HEK293 (cell line): ENCODE data around the gene COQ8B.
A peak's percentile ranks its signal among the peaks of the same experiment; 100 is the strongest.

Experiments used
- EGR2 ChIP-seq: fragments of 450-650 bp; formaldehyde crosslinking; IDR thresholded peaks from 2 replicates; pipeline ENCODE4 v1.5.1; 2016; ENCODE audit warnings: low read depth, missing biosample characterization, missing genetic modification characterization
- GLI2 ChIP-seq: fragments of 450-650 bp; formaldehyde crosslinking; IDR thresholded peaks from 2 replicates; pipeline ENCODE4; 2017; ENCODE audit warnings: missing biosample characterization, missing genetic modification characterization, low read depth, borderline replicate concordance
- KLF1 ChIP-seq: fragments of 450-650 bp; formaldehyde crosslinking; IDR thresholded peaks from 2 replicates; pipeline ENCODE4 v1.5.1; 2016; ENCODE audit warnings: missing biosample characterization, missing genetic modification characterization
- KLF9 ChIP-seq: fragments of 450-650 bp; formaldehyde crosslinking; IDR thresholded peaks from 2 replicates; pipeline ENCODE4 v1.5.1; 2016; ENCODE audit warnings: missing biosample characterization, missing genetic modification characterization, low read depth
- OVOL3 ChIP-seq: fragments of 450-650 bp; formaldehyde crosslinking; IDR thresholded peaks from 2 replicates; pipeline ENCODE4 v1.5.1; 2016; ENCODE audit warnings: missing biosample characterization, missing genetic modification characterization
- PRDM1 ChIP-seq: fragments of 450-650 bp; formaldehyde crosslinking; IDR thresholded peaks from 2 replicates; pipeline ENCODE4; 2016; ENCODE audit warnings: missing biosample characterization, missing genetic modification characterization
- SETDB1 ChIP-seq: IDR thresholded peaks from one replicate; pipeline ENCODE4 v1.6.1; 2017; ENCODE audit warnings: mild to moderate bottlenecking, low read length, moderate library complexity, mixed read lengths; ENCODE audit not compliant: insufficient read length
- ZBTB44 ChIP-seq: fragments of 450-650 bp; IDR thresholded peaks from 2 replicates; pipeline ENCODE4 v1.5.1; 2018; ENCODE audit warnings: missing biosample characterization, mild to moderate bottlenecking, missing genetic modification characterization
- ZBTB6 ChIP-seq: fragments of 450-650 bp; formaldehyde crosslinking; IDR thresholded peaks from 2 replicates; pipeline ENCODE4 v1.5.1; 2017; ENCODE audit warnings: missing biosample characterization, missing genetic modification characterization
- ZFP41 ChIP-seq: fragments of 450-650 bp; formaldehyde crosslinking; IDR thresholded peaks from 2 replicates; pipeline ENCODE4 v1.5.1; 2016; ENCODE audit warnings: missing biosample characterization, missing genetic modification characterization, borderline replicate concordance
- ZNF146 ChIP-seq: fragments of 450-650 bp; formaldehyde crosslinking; IDR thresholded peaks from 2 replicates; pipeline ENCODE4 v1.5.1; 2016; ENCODE audit warnings: missing biosample characterization, missing genetic modification characterization
- ZNF155 ChIP-seq: fragments of 450-650 bp; formaldehyde crosslinking; IDR thresholded peaks from 2 replicates; pipeline ENCODE4 v1.5.1; 2016; ENCODE audit warnings: missing biosample characterization, missing genetic modification characterization
- ZNF169 ChIP-seq: fragments of 450-650 bp; formaldehyde crosslinking; IDR thresholded peaks from 2 replicates; pipeline ENCODE4 v1.5.1; 2016; ENCODE audit warnings: missing biosample characterization, missing genetic modification characterization
- ZNF404 ChIP-seq: fragments of 450-650 bp; formaldehyde crosslinking; IDR thresholded peaks from 2 replicates; pipeline ENCODE4 v1.5.1; 2017; ENCODE audit warnings: missing biosample characterization, missing genetic modification characterization
- ZNF555 ChIP-seq: fragments of 450-650 bp; formaldehyde crosslinking; conservative IDR thresholded peaks from 2 replicates; pipeline ENCODE4 v1.5.1; 2017; ENCODE audit warnings: missing biosample characterization, mild to moderate bottlenecking, missing genetic modification characterization, inconsistent platforms
- ZNF558 ChIP-seq: fragments of 450-650 bp; formaldehyde crosslinking; IDR thresholded peaks from 2 replicates; pipeline ENCODE4 v1.5.1; 2016; ENCODE audit warnings: missing biosample characterization, missing genetic modification characterization
- ZNF560 ChIP-seq: fragments of 450-650 bp; formaldehyde crosslinking; IDR thresholded peaks from 2 replicates; pipeline ENCODE4 v1.5.1; 2017; ENCODE audit warnings: missing biosample characterization, missing genetic modification characterization, borderline replicate concordance
- ZNF596 ChIP-seq: fragments of 450-650 bp; IDR thresholded peaks from 2 replicates; pipeline ENCODE4 v1.5.0; 2018; ENCODE audit warnings: missing biosample characterization, mild to moderate bottlenecking, missing genetic modification characterization, moderate library complexity
- ZNF600 ChIP-seq: fragments of 450-650 bp; formaldehyde crosslinking; IDR thresholded peaks from 2 replicates; pipeline ENCODE4 v1.5.1; 2016; ENCODE audit warnings: missing biosample characterization, missing genetic modification characterization
- ZNF624 ChIP-seq: fragments of 450-650 bp; formaldehyde crosslinking; IDR thresholded peaks from 2 replicates; pipeline ENCODE4 v1.5.1; 2017; ENCODE audit warnings: missing biosample characterization, missing genetic modification characterization
- ZNF645 ChIP-seq: fragments of 450-650 bp; formaldehyde crosslinking; IDR thresholded peaks from 2 replicates; pipeline ENCODE4; 2016; ENCODE audit warnings: missing biosample characterization, missing genetic modification characterization
- ZNF701 ChIP-seq: fragments of 450-650 bp; formaldehyde crosslinking; IDR thresholded peaks from 2 replicates; pipeline ENCODE4 v1.5.1; 2016; ENCODE audit warnings: missing biosample characterization, missing genetic modification characterization
- TF ChIP-seq, protein P1 (sequence below): fragments of 450-650 bp; formaldehyde crosslinking; IDR thresholded peaks from 2 replicates; pipeline ENCODE4 v1.5.1; 2016; ENCODE audit warnings: missing biosample characterization, missing genetic modification characterization, low read depth
- TF ChIP-seq, protein P2 (sequence below): fragments of 450-650 bp; formaldehyde crosslinking; IDR thresholded peaks from 2 replicates; pipeline ENCODE4 v1.5.1; 2016; ENCODE audit warnings: missing biosample characterization, missing genetic modification characterization
- TF ChIP-seq, protein P3 (sequence below): fragments of 450-650 bp; formaldehyde crosslinking; IDR thresholded peaks from 2 replicates; pipeline ENCODE4 v1.5.1; 2017; ENCODE audit warnings: missing biosample characterization, missing genetic modification characterization
- TF ChIP-seq, protein P4 (sequence below): fragments of 450-650 bp; formaldehyde crosslinking; IDR thresholded peaks from 2 replicates; pipeline ENCODE4 v1.5.1; 2016; ENCODE audit warnings: missing biosample characterization, missing genetic modification characterization

COQ8B gene

DNA sequence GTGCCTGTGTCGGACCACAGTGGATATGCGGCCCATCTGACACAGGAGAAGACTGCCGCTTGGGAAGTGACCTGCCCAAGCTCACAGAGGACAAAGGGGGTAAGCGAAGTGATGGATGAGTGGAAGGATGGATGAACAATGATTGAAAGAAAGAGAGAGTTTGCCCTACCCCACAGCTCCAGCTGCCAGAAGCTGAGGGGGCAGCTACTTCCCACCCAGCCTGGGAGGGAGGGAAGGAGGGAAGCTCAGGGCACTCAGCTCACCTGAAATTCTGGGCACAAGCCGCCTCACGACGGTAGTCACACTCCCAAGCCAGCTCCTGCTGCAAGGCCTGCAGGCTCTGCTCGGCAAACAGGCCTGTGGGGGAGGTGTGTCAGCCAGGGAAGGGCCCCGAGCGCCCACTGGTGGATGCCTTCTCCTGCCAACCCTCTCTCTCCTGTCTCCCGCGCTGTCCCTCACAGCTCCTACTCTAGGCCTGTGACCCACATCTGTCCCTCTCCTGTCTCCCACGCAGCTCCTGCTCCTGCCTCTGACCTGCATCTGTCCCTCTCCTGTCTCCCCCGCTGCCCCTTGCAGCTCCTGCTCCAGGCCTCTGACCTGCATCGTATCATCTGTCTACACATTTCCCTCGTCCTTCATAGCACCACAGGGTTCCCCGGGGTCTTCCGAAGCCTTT lies 14.2 kb downstream of the COQ8B start (continued):
- TF ChIP-seq SETDB1 (no peak), ZNF645 (tag by site-specific recombination) (no peak), ZNF146 (tag by site-specific recombination) (no peak), ZNF169 (tag by site-specific recombination) (peak; percentile 47; the same call in 1 of the 2 replicates), ZBTB6 (tag by site-specific recombination) (no peak), ZNF600 (tag by site-specific recombination) (peak; percentile 64), OVOL3 (tag by site-specific recombination) (no peak), ZBTB44 (no peak), ZNF155 (tag by site-specific recombination) (no peak), ZFP41 (no peak), ZNF558 (tag by site-specific recombination) (no peak), ZNF555 (tag by site-specific recombination) (no peak), EGR2 (peak; percentile 81), GLI2 (tag by site-specific recombination) (no peak), ZNF624 (tag by site-specific recombination) (no peak), ZNF404 (tag by site-specific recombination) (no peak), ZNF701 (no peak), ZNF560 (tag by site-specific recombination) (no peak), PRDM1 (0 out of 2 replicates have a peak, but pooled peaks have one; percentile 4), KLF1 (no peak), ZNF596 (no peak), KLF9 (tag by site-specific recombination) (peak; percentile 70)
- TF ChIP-seq, protein P1, sequence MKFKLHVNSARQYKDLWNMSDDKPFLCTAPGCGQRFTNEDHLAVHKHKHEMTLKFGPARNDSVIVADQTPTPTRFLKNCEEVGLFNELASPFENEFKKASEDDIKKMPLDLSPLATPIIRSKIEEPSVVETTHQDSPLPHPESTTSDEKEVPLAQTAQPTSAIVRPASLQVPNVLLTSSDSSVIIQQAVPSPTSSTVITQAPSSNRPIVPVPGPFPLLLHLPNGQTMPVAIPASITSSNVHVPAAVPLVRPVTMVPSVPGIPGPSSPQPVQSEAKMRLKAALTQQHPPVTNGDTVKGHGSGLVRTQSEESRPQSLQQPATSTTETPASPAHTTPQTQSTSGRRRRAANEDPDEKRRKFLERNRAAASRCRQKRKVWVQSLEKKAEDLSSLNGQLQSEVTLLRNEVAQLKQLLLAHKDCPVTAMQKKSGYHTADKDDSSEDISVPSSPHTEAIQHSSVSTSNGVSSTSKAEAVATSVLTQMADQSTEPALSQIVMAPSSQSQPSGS (tag by site-specific recombination): no peak
- TF ChIP-seq, protein P2, sequence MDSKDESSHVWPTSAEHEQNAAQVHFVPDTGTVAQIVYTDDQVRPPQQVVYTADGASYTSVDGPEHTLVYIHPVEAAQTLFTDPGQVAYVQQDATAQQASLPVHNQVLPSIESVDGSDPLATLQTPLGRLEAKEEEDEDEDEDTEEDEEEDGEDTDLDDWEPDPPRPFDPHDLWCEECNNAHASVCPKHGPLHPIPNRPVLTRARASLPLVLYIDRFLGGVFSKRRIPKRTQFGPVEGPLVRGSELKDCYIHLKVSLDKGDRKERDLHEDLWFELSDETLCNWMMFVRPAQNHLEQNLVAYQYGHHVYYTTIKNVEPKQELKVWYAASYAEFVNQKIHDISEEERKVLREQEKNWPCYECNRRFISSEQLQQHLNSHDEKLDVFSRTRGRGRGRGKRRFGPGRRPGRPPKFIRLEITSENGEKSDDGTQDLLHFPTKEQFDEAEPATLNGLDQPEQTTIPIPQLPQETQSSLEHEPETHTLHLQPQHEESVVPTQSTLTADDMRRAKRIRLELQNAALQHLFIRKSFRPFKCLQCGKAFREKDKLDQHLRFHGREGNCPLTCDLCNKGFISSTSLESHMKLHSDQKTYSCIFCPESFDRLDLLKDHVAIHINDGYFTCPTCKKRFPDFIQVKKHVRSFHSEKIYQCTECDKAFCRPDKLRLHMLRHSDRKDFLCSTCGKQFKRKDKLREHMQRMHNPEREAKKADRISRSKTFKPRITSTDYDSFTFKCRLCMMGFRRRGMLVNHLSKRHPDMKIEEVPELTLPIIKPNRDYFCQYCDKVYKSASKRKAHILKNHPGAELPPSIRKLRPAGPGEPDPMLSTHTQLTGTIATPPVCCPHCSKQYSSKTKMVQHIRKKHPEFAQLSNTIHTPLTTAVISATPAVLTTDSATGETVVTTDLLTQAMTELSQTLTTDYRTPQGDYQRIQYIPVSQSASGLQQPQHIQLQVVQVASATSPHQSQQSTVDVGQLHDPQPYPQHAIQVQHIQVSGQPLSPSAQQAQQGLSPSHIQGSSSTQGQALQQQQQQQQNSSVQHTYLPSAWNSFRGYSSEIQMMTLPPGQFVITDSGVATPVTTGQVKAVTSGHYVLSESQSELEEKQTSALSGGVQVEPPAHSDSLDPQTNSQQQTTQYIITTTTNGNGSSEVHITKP (tag by site-specific recombination): no peak
- TF ChIP-seq, protein P3, sequence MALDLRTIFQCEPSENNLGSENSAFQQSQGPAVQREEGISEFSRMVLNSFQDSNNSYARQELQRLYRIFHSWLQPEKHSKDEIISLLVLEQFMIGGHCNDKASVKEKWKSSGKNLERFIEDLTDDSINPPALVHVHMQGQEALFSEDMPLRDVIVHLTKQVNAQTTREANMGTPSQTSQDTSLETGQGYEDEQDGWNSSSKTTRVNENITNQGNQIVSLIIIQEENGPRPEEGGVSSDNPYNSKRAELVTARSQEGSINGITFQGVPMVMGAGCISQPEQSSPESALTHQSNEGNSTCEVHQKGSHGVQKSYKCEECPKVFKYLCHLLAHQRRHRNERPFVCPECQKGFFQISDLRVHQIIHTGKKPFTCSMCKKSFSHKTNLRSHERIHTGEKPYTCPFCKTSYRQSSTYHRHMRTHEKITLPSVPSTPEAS: no peak
- TF ChIP-seq, protein P4, sequence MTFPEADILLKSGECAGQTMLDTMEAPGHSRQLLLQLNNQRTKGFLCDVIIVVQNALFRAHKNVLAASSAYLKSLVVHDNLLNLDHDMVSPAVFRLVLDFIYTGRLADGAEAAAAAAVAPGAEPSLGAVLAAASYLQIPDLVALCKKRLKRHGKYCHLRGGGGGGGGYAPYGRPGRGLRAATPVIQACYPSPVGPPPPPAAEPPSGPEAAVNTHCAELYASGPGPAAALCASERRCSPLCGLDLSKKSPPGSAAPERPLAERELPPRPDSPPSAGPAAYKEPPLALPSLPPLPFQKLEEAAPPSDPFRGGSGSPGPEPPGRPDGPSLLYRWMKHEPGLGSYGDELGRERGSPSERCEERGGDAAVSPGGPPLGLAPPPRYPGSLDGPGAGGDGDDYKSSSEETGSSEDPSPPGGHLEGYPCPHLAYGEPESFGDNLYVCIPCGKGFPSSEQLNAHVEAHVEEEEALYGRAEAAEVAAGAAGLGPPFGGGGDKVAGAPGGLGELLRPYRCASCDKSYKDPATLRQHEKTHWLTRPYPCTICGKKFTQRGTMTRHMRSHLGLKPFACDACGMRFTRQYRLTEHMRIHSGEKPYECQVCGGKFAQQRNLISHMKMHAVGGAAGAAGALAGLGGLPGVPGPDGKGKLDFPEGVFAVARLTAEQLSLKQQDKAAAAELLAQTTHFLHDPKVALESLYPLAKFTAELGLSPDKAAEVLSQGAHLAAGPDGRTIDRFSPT (tag by site-specific recombination): no peak
